Endothelial cell of umbilical vein (primary cell): ENCODE data around the gene ZBTB7C. TPM values are rescaled to one million over a fixed set of nuclear protein-coding genes. Genes with fewer than 3 reads are reported as not detected.

Experiments
- BruUV-seq: library from RNA; stranded (reverse); fragments of 400-500 nt; replicated peaks from 2 replicates; lab custom pipeline; 2021; lab: Mats Ljungman, UMichigan
- CTCF ChIA-PET: fragments of 300-600, 350-600 bp; sonication (Branson Sonifier 250); formaldehyde crosslinking; loops from one replicate; lab custom pipeline; 2021; ENCODE audit warnings: antibody characterized with exemption, inconsistent platforms; lab: Charles Lee
- POLR2A ChIA-PET: fragments of 300-600, 350-600 bp; sonication (Branson Sonifier 250); formaldehyde crosslinking; loops from one replicate; lab custom pipeline; 2021; ENCODE audit warnings: antibody characterized with exemption, inconsistent platforms; lab: Charles Lee
- DNase-seq: peaks from one replicate; pipeline ENCODE4 v3.0.0-alpha.2; 2011; ENCODE audit warnings: low read depth, low spot score
- FAIRE-seq: peaks from 2 replicates; lab custom pipeline; 2011; peaks lifted over from hg19 to GRCh38; lab: Jason Lieb, UNC
- H2AFZ ChIP-seq: 2 replicates; pipeline ENCODE4 v1.6.0; 2012; ENCODE audit warnings: low read depth, low read length, control low read depth, inconsistent platforms
- H3K27ac ChIP-seq: 2 replicates; pipeline ENCODE4 v1.5.1; 2011; ENCODE audit warnings: low read depth, mild to moderate bottlenecking, control low read depth, low read length, moderate library complexity; ENCODE audit not compliant: insufficient read depth
- H3K27me3 ChIP-seq, 2 experiments: 2 replicates each; pipeline versions ENCODE4 v1.6.0 to v1.6.1; 2011; ENCODE audit warnings: low read length in 2 of 2, mixed read lengths in 1 of 2; ENCODE audit not compliant: control insufficient read depth in 2 of 2, insufficient read depth in 2 of 2
- H3K36me3 ChIP-seq, 2 experiments: 2 replicates in 1 of 2; 3 replicates in 1 of 2; pipeline ENCODE4 v1.5.1; 2011; ENCODE audit warnings: low read length in 2 of 2, mild to moderate bottlenecking in 1 of 2, moderate library complexity in 1 of 2; ENCODE audit not compliant: control insufficient read depth in 2 of 2, insufficient read depth in 2 of 2; ENCODE audit errors: extremely low read depth in 1 of 2
- H3K4me1 ChIP-seq: 3 replicates; pipeline ENCODE4 v1.5.1; 2011; ENCODE audit warnings: mild to moderate bottlenecking, low read length; ENCODE audit not compliant: control insufficient read depth, insufficient read depth; ENCODE audit errors: extremely low read depth
- H3K4me2 ChIP-seq: 2 replicates; pipeline ENCODE4 v1.6.1; 2011; ENCODE audit warnings: low read length, control low read depth, mixed read lengths; ENCODE audit not compliant: insufficient read depth
- H3K4me3 ChIP-seq, 3 experiments: fragments of 200-600 bp in 1 of 3; sonication (generic), shearing (Covaris generic) in 1 of 3; replicated peaks in 1 of 3; 2 replicates each; pipeline ENCODE4 v1.5.1; 2011 to 2016; ENCODE audit warnings: control low read depth in 3 of 3, low read length in 3 of 3, mild to moderate bottlenecking in 2 of 3, inconsistent platforms in 1 of 3, low read depth in 1 of 3, moderate library complexity in 1 of 3; ENCODE audit not compliant: insufficient read depth in 1 of 3
- H3K79me2 ChIP-seq: 2 replicates; pipeline ENCODE4 v1.6.0; 2012; ENCODE audit warnings: low read length, inconsistent platforms; ENCODE audit not compliant: control insufficient read depth, insufficient read depth
- H3K9ac ChIP-seq: replicated peaks from 2 replicates; pipeline ENCODE3; 2011; ENCODE audit warnings: low read length, control low read depth; ENCODE audit not compliant: insufficient read depth; ENCODE audit errors: extremely low read depth
- H3K9me1 ChIP-seq: replicated peaks from 3 replicates; pipeline ENCODE4 v1.6.0; 2011; ENCODE audit warnings: mild to moderate bottlenecking, low read length; ENCODE audit not compliant: control insufficient read depth, insufficient read depth; ENCODE audit errors: extremely low read depth
- H3K9me3 ChIP-seq: replicated peaks from 2 replicates; pipeline ENCODE4 v1.5.1; 2012; ENCODE audit warnings: low read length, inconsistent platforms; ENCODE audit not compliant: control insufficient read depth, insufficient read depth
- H4K20me1 ChIP-seq: replicated peaks from 2 replicates; pipeline ENCODE3; 2011; ENCODE audit warnings: mild to moderate bottlenecking, low read length; ENCODE audit not compliant: control insufficient read depth, insufficient read depth; ENCODE audit errors: extremely low read depth
- EZH2 ChIP-seq: IDR thresholded peaks from 2 replicates; pipeline ENCODE4 v1.6.1; 2012; ENCODE audit warnings: borderline replicate concordance, low read depth, mild to moderate bottlenecking, moderate library complexity, low read length, inconsistent platforms; ENCODE audit not compliant: severe bottlenecking
- FOS ChIP-seq: IDR thresholded peaks from 2 replicates; pipeline ENCODE4 v1.6.1; 2011; ENCODE audit warnings: mild to moderate bottlenecking, low read length, moderate library complexity, borderline replicate concordance; ENCODE audit not compliant: insufficient read depth
- GATA2 ChIP-seq: IDR thresholded peaks from 2 replicates; pipeline ENCODE4 v1.7.0; 2011; ENCODE audit warnings: low read depth, mild to moderate bottlenecking, moderate library complexity, mixed read lengths, low read length; ENCODE audit not compliant: insufficient read length, insufficient read depth
- JUN ChIP-seq: IDR thresholded peaks from 2 replicates; pipeline ENCODE4 v1.6.1; 2011; ENCODE audit warnings: borderline replicate concordance, low read depth; ENCODE audit not compliant: insufficient read length, insufficient read depth
- MYC ChIP-seq: IDR thresholded peaks from one replicate; pipeline ENCODE4 v1.6.1; 2011; ENCODE audit warnings: mild to moderate bottlenecking, low read depth, low read length
- POLR2A ChIP-seq: IDR thresholded peaks from 2 replicates; pipeline ENCODE4 v1.6.1; 2012; ENCODE audit warnings: low read depth, mild to moderate bottlenecking, control low read depth, low read length
- POLR2AphosphoS5 ChIP-seq: IDR thresholded peaks from 2 replicates; pipeline ENCODE4 v1.6.1; 2012; ENCODE audit warnings: low read depth, mild to moderate bottlenecking, control low read depth, low read length, moderate library complexity; ENCODE audit not compliant: insufficient read depth
- dilution Hi-C: fragments of 300-500 bp; cut with MboI; formaldehyde crosslinking; loops from one replicate; pipeline ENCODE4 v1.15.0; 2019; ENCODE audit warnings: low sequenced_read_pairs; ENCODE audit not compliant: extremely low pct_ligation_motif_present
- intact Hi-C: fragments of 100-400 bp; cut with micrococcal nuclease; formaldehyde crosslinking; loops from one replicate; pipeline ENCODE4 v1.10.0; 2022
- polyA plus RNA-seq, 4 experiments: library from polyadenylated mRNA; depleted of rRNA in 3 of 4; stranded (reverse) in 3 of 4; unstranded in 1 of 4; fragments of >200 nt; gene quantifications; 2 replicates each; pipeline versions ENCODE4 v1.2.1 to v1.2.3, GENCODE V29; 2011 to 2012; ENCODE audit warnings: missing spikeins in 1 of 4
- total RNA-seq: library from RNA; stranded (reverse); gene quantifications from 2 replicates; pipeline ENCODE4 v1.2.3, GENCODE V29; 2021
- TF ChIP-seq, protein P1 (sequence below), 2 donors: IDR thresholded peaks; 1 replicate in 1 of 2; 2 replicates in 1 of 2; pipeline ENCODE4 v1.5.1; 2011; ENCODE audit warnings: low read length in 2 of 2, mild to moderate bottlenecking in 2 of 2, moderate library complexity in 2 of 2, control low read depth in 1 of 2, inconsistent platforms in 1 of 2, low read depth in 1 of 2; ENCODE audit not compliant: insufficient read depth in 1 of 2; ENCODE audit errors: extremely low read depth in 1 of 2
- TF ChIP-seq, protein P2 (sequence below): IDR thresholded peaks from 2 replicates; pipeline ENCODE4 v1.6.1; 2011; ENCODE audit not compliant: insufficient read depth, insufficient read length

Gene ZBTB7C
- total and polyA plus RNA-seq, 2 donors (not counting 3 experiments of a cell fraction or from before 2014, with no cell fraction given) = not detected

DNA sequence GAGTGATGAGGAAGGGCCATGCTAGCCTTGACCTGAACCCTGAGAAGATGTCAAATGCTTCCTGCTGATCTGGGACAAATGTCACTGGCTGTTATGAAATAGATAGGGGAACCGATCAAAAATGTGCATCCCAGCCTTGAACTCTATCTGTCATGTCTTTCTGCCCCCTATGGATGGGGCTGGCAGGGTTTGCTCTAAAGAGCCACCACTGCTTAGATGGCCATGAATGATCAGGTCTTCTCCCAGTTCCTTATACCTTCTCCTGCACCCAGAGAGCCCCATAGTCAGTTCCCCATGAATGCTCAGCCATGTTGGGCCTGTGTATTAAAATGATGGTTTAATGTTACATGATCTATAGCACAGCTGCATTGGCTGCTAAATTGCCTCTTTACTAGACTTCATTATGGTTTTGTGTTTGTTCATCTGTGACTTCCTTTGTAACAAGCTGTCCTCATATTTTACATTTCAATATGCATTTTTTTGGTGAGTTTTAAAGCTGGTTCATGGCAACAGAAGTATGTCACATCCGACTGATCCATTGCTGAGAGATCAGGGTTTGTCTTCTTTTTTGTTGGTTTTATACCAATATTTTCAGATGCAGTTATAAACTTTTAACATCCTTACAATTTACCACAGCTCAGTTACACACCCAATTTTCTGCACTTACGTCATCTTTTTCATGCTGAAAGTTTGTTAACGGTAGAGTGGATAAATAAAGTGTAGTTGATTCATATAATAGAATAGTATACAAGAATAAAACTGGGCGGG is 422.4 kb downstream of the ZBTB7C start:
- no peaks in the 10 kb centered on the region for H3K36me3 ChIP-seq
- TF ChIP-seq POLR2A (no peak), GATA2 (no peak), MYC (no peak), JUN (no peak), POLR2AphosphoS5 (no peak), EZH2 (no peak), FOS (no peak)
- TF ChIP-seq, protein P1, sequence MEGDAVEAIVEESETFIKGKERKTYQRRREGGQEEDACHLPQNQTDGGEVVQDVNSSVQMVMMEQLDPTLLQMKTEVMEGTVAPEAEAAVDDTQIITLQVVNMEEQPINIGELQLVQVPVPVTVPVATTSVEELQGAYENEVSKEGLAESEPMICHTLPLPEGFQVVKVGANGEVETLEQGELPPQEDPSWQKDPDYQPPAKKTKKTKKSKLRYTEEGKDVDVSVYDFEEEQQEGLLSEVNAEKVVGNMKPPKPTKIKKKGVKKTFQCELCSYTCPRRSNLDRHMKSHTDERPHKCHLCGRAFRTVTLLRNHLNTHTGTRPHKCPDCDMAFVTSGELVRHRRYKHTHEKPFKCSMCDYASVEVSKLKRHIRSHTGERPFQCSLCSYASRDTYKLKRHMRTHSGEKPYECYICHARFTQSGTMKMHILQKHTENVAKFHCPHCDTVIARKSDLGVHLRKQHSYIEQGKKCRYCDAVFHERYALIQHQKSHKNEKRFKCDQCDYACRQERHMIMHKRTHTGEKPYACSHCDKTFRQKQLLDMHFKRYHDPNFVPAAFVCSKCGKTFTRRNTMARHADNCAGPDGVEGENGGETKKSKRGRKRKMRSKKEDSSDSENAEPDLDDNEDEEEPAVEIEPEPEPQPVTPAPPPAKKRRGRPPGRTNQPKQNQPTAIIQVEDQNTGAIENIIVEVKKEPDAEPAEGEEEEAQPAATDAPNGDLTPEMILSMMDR (IDR thresholded peaks at IDR 0.05; ENCODE audit: extremely low read depth in 1 of 2, insufficient read depth in 1 of 2, low read depth in 1 of 2, low read length in 2 of 2) = no peak
- TF ChIP-seq, protein P2, sequence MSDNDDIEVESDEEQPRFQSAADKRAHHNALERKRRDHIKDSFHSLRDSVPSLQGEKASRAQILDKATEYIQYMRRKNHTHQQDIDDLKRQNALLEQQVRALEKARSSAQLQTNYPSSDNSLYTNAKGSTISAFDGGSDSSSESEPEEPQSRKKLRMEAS = no peak
- H4K20me1 ChIP-seq = no peaks in the 10 kb centered on the region
- H3K4me3 ChIP-seq = no peak overlapping the region
- dilution Hi-C loops = no loop called here
- intact Hi-C loops = no loop called here
- no peak overlapping the region for H3K9ac ChIP-seq
- H3K4me2 ChIP-seq = no peak overlapping the region
- H3K4me1 ChIP-seq = no peaks in the 10 kb centered on the region
- no peaks in the 10 kb centered on the region for H3K9me3 ChIP-seq
- ChIA-PET CTCF (interaction anchor here (1.0 to 2.1 kb wide), 6 partner anchors 10 to 232 kb away, joined by 4 to 9 read pairs (median 6); no protein-coding TSS in a partner anchor), POLR2A (no interaction called here)
- BruUV-seq = no TSS peak
- no peaks in the 10 kb centered on the region for H3K79me2 ChIP-seq
- H2AFZ ChIP-seq = no peak overlapping the region
- DNase-seq (no peak), FAIRE-seq (no peak)
- no peaks in the 10 kb centered on the region for H3K9me1 ChIP-seq
- peaks cover 0 to 3% of the 10 kb centered on the region in 2 experiments for H3K27me3 ChIP-seq
- H3K27ac ChIP-seq = no peak overlapping the region
